Measurements from ENCODE around the gene TDRD12. TPM values are rescaled to one million over a fixed set of nuclear protein-coding genes. Genes with fewer than 3 reads are reported as not detected.

Gene TDRD12, protein sequence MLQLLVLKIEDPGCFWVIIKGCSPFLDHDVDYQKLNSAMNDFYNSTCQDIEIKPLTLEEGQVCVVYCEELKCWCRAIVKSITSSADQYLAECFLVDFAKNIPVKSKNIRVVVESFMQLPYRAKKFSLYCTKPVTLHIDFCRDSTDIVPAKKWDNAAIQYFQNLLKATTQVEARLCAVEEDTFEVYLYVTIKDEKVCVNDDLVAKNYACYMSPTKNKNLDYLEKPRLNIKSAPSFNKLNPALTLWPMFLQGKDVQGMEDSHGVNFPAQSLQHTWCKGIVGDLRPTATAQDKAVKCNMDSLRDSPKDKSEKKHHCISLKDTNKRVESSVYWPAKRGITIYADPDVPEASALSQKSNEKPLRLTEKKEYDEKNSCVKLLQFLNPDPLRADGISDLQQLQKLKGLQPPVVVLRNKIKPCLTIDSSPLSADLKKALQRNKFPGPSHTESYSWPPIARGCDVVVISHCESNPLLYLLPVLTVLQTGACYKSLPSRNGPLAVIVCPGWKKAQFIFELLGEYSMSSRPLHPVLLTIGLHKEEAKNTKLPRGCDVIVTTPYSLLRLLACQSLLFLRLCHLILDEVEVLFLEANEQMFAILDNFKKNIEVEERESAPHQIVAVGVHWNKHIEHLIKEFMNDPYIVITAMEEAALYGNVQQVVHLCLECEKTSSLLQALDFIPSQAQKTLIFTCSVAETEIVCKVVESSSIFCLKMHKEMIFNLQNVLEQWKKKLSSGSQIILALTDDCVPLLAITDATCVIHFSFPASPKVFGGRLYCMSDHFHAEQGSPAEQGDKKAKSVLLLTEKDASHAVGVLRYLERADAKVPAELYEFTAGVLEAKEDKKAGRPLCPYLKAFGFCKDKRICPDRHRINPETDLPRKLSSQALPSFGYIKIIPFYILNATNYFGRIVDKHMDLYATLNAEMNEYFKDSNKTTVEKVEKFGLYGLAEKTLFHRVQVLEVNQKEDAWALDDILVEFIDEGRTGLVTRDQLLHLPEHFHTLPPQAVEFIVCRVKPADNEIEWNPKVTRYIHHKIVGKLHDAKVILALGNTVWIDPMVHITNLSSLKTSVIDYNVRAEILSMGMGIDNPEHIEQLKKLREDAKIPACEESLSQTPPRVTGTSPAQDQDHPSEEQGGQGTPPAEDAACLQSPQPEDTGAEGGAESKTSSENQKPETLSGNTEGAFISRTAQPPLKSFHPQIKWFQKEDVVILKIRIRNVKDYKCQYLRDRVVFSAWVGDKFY (N-terminal part only)
- total RNA-seq, result 0.59 TPM

GRCh38 chr19:32719611-32720059 lies at the start of gene TDRD12:
TDRD12 (plus strand) TSS chr19:32719767; CDS start chr19:32720073, 306 bp downstream.
- DNase-seq, result no peak

- no peak for DNase-seq
These were observed 47.5 kb upstream of the TDRD12 start for GRCh38 chr19:32671883-32672593.

DNA sequence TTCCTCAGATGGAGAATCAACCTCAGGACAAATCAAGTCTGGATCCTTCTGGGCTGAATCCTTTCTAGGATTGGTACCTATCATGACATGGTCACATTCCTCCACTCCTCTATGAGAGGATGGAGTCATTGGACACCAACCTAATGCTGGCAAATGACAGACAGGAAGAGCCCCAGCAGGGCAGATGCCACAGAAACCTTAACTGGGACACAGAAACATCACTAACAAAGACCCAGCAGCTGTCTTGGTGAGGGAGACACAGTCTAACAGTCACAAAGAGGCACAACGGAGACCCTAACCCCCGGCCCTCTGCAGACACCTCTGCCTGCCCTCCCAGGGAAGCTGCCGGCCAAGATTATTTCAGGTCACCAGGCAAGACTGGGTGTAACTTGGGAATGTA lies 46.7 kb upstream of the TDRD12 start:
- DNase-seq, result no peak

GRCh38 chr19:32673573-32673972 lies 46.0 kb upstream of the TDRD12 start:
- DNase-seq, result no peak

GRCh38 chr19:32674153-32674930 lies 45.2 kb upstream of the TDRD12 start:
- no peak for DNase-seq

DNA sequence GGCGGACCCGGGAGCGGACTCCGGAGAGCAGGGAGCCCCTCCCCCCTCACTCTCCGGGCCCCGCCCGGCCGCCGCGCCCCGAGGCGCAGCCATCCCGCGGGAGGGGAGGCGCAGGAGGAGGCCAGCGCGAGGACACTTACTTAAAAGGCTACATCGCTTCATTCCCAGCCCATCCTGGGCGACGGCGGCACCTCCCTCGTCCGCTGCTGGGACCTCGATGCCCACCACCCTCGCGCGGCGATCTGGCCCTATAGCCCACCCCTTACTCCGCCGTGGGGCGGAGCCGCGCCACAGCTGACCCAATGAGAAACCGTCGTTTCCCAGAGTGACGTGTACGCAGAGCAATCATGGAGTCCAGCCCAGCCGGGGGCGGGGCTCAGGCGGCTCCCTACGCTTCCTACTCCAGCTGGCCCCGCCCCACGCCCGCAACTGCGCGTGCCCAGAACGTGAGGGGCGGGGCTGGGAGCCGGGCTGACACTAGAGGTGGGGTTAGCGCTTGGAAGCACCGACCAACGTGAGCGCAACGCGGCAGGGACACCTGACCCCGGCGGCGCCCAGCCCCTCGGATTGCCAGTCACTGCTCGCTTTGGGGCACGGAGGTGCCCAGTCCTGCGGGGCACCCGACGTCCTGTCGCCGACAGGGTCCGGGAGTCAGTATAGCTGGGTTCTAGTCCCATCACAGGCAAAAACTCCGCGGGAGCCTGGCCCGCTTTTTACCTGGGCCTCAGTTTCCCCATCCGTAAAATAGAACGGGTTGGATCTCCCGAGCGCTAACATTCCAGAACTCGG lies 44.4 kb upstream of the TDRD12 start, which contains the start of gene ANKRD27:
Gene ANKRD27 (minus strand): TSS at position 250 of the 789 bp plus-strand sequence. CDS start 16,165 bp downstream, outside the sequence.
- DNase-seq, result peak; percentile 98

- no peak for DNase-seq
These were observed 43.8 kb upstream of the TDRD12 start, which contains the start of gene RGS9BP for GRCh38 chr19:32675720-32676185. RGS9BP (plus strand) TSS chr19:32675848; CDS start chr19:32676264, 416 bp downstream.

DNA sequence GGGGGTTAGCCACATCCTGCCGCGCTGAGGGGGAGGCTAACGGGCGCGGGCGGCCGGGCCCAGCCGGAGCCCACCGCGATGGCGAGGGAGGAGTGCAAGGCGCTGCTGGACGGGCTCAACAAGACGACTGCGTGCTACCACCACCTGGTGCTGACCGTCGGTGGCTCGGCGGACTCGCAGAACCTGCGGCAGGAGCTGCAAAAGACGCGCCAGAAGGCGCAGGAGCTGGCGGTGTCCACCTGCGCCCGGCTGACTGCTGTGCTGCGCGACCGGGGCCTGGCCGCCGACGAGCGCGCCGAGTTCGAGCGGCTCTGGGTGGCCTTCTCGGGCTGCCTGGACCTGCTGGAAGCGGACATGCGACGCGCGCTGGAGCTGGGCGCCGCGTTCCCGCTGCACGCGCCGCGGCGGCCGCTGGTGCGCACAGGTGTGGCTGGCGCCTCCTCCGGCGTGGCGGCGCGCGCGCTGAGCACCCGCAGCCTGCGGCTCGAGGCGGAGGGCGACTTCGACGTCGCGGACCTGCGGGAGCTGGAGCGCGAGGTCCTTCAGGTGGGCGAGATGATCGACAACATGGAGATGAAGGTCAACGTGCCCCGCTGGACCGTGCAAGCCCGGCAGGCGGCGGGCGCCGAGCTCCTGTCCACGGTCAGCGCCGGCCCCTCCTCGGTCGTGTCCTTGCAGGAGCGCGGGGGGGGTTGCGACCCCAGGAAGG lies 43.2 kb upstream of the TDRD12 start:
- DNase-seq, result no peak

- no peak for DNase-seq
These were observed 42.6 kb upstream of the TDRD12 start for GRCh38 chr19:32676895-32677359.

DNA sequence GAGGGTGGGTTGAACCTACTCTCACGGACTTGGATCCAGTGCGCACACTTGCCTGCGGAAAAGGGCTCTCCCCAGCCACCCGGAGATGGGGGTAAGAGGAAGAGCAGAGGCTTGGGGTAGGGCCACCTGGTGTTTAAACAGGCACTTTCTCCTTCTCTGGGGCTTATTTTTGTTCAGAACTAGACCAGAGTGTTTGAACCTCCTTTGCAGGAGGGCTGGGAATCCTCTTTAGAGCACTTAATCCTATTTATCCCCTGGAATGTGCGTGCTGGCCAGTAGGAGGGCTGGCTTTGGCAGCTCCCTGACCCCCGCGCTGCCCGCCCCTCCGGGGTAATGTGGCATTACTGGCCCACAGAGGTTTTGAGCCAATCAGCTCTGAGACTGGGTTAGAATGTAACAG lies 41.9 kb upstream of the TDRD12 start:
- DNase-seq, result no peak

- no peak for DNase-seq
These were observed 38.6 kb upstream of the TDRD12 start for GRCh38 chr19:32680986-32681385.

DNA sequence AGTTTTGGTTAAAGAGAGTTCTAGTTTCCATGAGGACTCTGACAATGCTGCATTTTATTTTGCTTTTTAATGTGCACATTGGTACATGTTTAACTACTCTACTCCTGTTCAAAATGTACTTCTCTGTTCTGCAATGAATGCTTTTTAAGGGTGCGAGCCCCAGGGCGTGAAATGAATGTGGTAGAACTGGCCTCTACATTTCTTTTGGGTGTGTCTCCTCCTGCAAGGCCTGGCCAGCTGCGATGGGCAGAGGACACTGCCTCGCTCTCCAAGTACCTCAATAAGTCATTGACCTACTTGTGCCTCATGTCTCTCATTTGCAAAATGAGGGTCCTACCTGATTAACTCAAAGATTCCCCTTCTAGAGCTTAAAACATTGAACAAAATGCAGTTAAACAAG lies 37.2 kb upstream of the TDRD12 start:
- no peak for DNase-seq

DNA sequence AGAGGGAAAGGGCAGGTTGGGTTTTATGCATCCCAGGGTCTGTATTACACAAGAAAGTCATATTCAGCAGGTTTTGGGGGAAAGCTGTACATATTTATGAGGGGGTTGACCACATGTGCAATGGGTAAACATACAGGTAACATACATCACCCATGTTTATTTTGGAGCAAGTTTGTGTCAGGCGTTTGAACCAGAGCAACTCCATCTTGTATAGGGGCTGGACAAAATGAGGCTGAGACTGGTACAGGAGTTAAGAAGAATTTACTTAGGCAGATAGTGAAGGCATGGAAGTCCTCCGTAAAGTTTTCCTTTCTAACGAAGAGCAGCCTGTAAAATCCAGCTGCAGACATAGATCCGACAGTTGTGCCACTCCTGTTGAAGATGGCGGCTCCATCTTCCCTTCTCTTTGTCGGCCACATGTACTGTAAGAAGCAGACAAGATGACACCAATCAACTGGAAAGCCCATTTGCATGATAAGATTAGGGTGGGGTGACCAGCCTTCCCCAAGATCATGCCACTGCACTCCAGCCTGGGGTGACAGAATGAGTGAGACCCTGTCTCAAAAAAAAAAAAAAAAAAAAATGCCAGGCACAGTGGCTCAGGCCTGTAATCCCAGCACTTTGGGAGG lies 32.6 kb upstream of the TDRD12 start:
- DNase-seq, result no peak

- no peak for DNase-seq
These were observed 31.9 kb upstream of the TDRD12 start for GRCh38 chr19:32687681-32688080.

DNA sequence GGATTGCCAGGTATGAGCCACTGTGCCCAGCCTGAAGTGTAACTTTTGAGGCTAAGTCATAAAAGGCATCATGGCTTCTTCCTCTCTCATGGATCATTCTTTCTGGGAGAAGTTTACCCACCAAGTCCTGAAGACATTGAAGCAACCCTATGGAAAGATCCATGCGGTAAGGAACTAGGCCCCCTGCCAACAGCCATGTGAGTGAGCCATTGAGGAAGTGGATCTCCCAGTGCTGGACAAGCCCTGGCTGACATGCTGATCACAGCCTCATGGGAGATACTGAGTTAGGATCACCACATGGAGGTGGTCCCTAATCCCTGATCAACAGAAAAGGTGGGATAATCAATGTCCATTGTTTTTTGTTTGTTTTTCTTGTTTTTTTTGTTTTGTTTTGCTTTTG lies 31.3 kb upstream of the TDRD12 start:
- DNase-seq, result no peak

DNA sequence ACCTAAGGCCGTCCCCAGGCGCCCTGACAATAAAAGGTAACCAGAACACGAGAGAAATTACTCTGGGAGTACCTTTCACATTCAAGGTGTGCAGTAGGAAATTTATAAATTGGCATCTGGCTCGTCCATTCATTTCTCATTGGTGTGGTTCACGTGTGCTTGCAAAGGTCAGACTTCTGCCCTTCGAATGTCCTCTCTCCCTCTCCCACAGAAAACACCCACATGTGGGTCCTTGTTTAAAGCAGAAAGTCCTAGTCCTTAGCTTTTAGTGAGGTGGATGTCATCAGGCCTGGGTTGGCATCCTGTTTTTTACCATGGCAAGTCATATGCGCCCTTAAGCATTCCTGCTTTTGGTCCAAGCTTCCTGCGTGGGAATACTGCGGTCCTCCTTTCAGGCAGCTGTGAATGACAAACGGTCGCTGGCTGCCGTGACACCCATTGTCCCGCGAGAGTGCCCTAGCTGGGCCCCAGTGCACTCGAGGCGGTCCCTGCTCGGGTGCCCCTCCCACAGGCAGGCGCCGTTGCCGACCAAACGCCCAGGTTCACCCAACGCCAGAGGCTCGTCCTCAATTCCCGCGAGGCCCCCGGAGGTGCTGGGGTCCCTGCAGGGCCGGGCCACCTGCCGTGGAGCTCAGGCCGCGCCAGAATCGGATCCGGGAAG lies 28.1 kb upstream of the TDRD12 start, which contains the start of gene NUDT19:
Gene NUDT19 (plus strand): TSS at position 531 of the 661 bp plus-strand sequence. CDS start 140 bp downstream, outside the sequence.
- peak; percentile 28 for DNase-seq

GRCh38 chr19:32691952-32692726 lies 27.4 kb upstream of the TDRD12 start:
- no peak for DNase-seq

Data from skin of body (tissue), 2 donors.